ENCODE measurements around the gene CHCHD10. TPM values are rescaled to one million over a fixed set of nuclear protein-coding genes. Genes with fewer than 3 reads are reported as not detected.

Gene CHCHD10
- total and polyA plus RNA-seq, 2 of the 4 experiments (the other 2 are of a cell fraction) = 2.2 to 11.2 TPM

GRCh38 chr22:23782703-23783102 lies 14.9 kb upstream of the CHCHD10 start:
- Histone ChIP-seq H3K9me1 (ENCODE audit: insufficient read depth, low read length) (peaks cover 15% of the 10 kb centered on the region), H3K14ac (replicated peaks; ENCODE audit: low read depth, low read length) (no peak overlapping the region), H2BK20ac (ENCODE audit: low read depth, low read length) (peak overlapping the region; percentile 18; the same call in 1 of the 2 replicates), H3K18ac (ENCODE audit: low read depth, low read length) (no peak overlapping the region), H3K4me2 (ENCODE audit: low read depth, low read length) (no peak overlapping the region), H2BK120ac (ENCODE audit: low read depth, low read length) (peak overlapping the region; percentile 38; the same call in 1 of the 2 replicates), H3K27ac (ENCODE audit: insufficient read depth, low read length) (no peak overlapping the region), H4K91ac (ENCODE audit: insufficient read depth, low read depth, low read length) (no peak overlapping the region), H4K8ac (ENCODE audit: low read depth in 2 of 2, low read length in 2 of 2) (no peak overlapping the region), H3K27me3 (ENCODE audit: control insufficient read depth, insufficient read depth, low read length) (no peaks in the 10 kb centered on the region), H3K4ac (ENCODE audit: low read depth, low read length) (peak overlapping the region; percentile 20), H2BK15ac (ENCODE audit: low read depth, low read length) (no peak overlapping the region), H3K4me1 (ENCODE audit: control insufficient read depth, insufficient read depth, low read length) (peaks cover 22% of the 10 kb centered on the region), H3K36me3 (ENCODE audit: control insufficient read depth, insufficient read depth, low read length) (no peaks in the 10 kb centered on the region), H3K9ac (ENCODE audit: low read depth, low read length) (no peak overlapping the region), H2AK9ac (replicated peaks; ENCODE audit: low read depth, low read length, poor library complexity) (no peak overlapping the region), H4K20me1 (ENCODE audit: insufficient read depth, low read length) (peaks cover 5% of the 10 kb centered on the region; the same call in 1 of the 2 replicates), H3K56ac (ENCODE audit: extremely low read depth, insufficient read depth, low read length) (no peak overlapping the region), H2BK5ac (ENCODE audit: low read depth, low read length, poor library complexity, severe bottlenecking) (no peak overlapping the region), H3K9me3 (ENCODE audit: control insufficient read depth, insufficient read depth, low read length) (no peaks in the 10 kb centered on the region), H4K5ac (ENCODE audit: low read depth, low read length) (no peak overlapping the region), H3K23ac (ENCODE audit: low read depth, low read length) (no peak overlapping the region), H2AK5ac (ENCODE audit: low read depth, low read length) (peak overlapping the region; percentile 38; the same call in 1 of the 2 replicates), H3K4me3 (ENCODE audit: insufficient read depth, low read depth, low read length) (no peak overlapping the region), H3K79me1 (ENCODE audit: low read depth in 1 of 2, low read length in 2 of 2) (peaks cover 4 to 11% of the 10 kb centered on the region in 2 experiments; a peak in 3 of 4 replicates), H2AFZ (replicated peaks; ENCODE audit: low read length, poor library complexity) (no peak overlapping the region)
- CTCF ChIA-PET = no interaction called here
- in situ Hi-C loops (cut with MboI; ENCODE audit: low sequenced_read_pairs) (no loop called here), dilution Hi-C loops (cut with HindIII; ENCODE audit: low sequenced_read_pairs, unreplicated experiment) (no loop called here), intact Hi-C loops (cut with micrococcal nuclease) (no loop called here)
- no TSS peak for BruUV-seq (replicated peaks)
- no CpG with 5 or more reads among the region's 1 CpG for WGBS, 2 experiments (ENCODE audit: extremely low coverage in 2 of 2, insufficient read length in 1 of 2)
- TF ChIP-seq CHD1 (IDR thresholded peaks at IDR 0.05; ENCODE audit: low read depth, low read length) (no peak), MXI1 (IDR thresholded peaks at IDR 0.05; ENCODE audit: borderline replicate concordance, low read depth, low read length) (no peak), CEBPB (IDR thresholded peaks at IDR 0.05; ENCODE audit: low read depth, low read length) (no peak), RAD21 (IDR thresholded peaks at IDR 0.05; ENCODE audit: low read length) (no peak), NFE2L2 (IDR thresholded peaks at IDR 0.05; ENCODE audit: low read depth, low read length) (no peak), RCOR1 (IDR thresholded peaks at IDR 0.05; ENCODE audit: insufficient replicate concordance, low read length) (no peak), RFX5 (IDR thresholded peaks at IDR 0.05; ENCODE audit: low read depth, low read length) (no peak), MAFK (IDR thresholded peaks at IDR 0.05; ENCODE audit: low read depth, low read length) (no peak), CTCF (conservative IDR thresholded peaks at IDR 0.05; ENCODE audit: low read depth, low read length) (no peak), FOS (IDR thresholded peaks at IDR 0.05; ENCODE audit: low read depth, low read length) (no peak)
- POLR2A ChIA-PET (ENCODE audit: unreplicated experiment) = no interaction called here
- DNase-seq (no peak), ATAC-seq (ENCODE audit: low read depth) (no peak)

All from IMR-90 (cell line).